Measurements from ENCODE around the gene NUP205.

DNA sequence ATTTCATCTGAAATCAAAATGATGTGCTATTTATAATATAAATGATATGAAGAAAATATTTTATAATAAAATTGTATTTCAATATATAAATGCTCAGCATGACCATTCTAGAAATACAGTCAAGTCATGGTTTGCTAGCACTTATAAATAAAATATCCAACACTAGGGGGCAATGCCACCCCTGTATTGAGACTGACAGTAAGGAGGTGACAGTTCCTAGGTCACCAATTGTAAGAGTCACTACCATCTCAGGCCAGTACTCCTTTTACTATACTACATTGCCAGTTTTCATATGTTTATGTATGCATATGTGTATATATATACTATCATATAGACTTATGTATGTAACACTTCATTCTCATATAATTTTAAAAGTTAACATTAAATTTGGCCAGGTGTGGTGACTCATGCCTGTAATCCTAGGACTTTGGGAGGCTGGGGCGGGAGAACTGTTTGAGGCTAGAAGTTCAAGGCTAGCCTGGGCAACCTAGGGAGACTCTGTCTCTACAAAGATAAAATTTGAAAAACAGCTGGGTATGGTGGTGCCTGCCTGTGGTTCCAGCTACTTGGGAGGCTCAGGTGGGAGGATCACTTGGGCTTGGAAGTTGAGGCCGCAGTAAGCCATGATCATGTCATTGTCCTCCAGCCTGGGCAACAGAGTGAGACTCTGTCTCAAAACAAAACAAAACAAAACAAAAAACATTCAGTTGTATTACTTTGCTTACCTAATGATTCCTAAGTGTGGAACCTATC is 45.4 kb upstream of the NUP205 start:
- TF ChIP-seq YY1 (IDR thresholded peaks at IDR 0.05; ENCODE audit: insufficient read depth, insufficient read length): no peak
- no peak for TF ChIP-seq ZNF274 (IDR thresholded peaks at IDR 0.05; ENCODE audit: low read depth, low read length)
- no peak for TF ChIP-seq SUZ12 (IDR thresholded peaks at IDR 0.05; ENCODE audit: extremely low read depth, insufficient read depth, insufficient read length)
